ENCODE data around the gene BLOC1S3. TPM values are rescaled to one million over a fixed set of nuclear protein-coding genes. Genes with fewer than 3 reads are reported as not detected.
"Not testable (repeated sequence)": the region's sequence is repeated elsewhere in the genome, so short reads cannot be mapped to it uniquely, and the experiment has no call there.

BLOC1S3 gene
- total RNA-seq, 1 donor from 2014 or later, result 16.9 TPM

- Mint-ChIP-seq H3K9me3 (ENCODE audit: unreplicated experiment) (no peaks in the 10 kb centered on the region), H3K27me3 (ENCODE audit: unreplicated experiment) (no peaks in the 10 kb centered on the region), H3K4me1 (ENCODE audit: unreplicated experiment) (peaks cover 54% of the 10 kb centered on the region), H3K36me3 (ENCODE audit: unreplicated experiment) (peaks cover 2% of the 10 kb centered on the region), H3K4me3 (ENCODE audit: unreplicated experiment) (no peak overlapping the region), H3K27ac (ENCODE audit: unreplicated experiment) (peak overlapping the region; percentile 49)
- TF ChIP-seq, protein P1, sequence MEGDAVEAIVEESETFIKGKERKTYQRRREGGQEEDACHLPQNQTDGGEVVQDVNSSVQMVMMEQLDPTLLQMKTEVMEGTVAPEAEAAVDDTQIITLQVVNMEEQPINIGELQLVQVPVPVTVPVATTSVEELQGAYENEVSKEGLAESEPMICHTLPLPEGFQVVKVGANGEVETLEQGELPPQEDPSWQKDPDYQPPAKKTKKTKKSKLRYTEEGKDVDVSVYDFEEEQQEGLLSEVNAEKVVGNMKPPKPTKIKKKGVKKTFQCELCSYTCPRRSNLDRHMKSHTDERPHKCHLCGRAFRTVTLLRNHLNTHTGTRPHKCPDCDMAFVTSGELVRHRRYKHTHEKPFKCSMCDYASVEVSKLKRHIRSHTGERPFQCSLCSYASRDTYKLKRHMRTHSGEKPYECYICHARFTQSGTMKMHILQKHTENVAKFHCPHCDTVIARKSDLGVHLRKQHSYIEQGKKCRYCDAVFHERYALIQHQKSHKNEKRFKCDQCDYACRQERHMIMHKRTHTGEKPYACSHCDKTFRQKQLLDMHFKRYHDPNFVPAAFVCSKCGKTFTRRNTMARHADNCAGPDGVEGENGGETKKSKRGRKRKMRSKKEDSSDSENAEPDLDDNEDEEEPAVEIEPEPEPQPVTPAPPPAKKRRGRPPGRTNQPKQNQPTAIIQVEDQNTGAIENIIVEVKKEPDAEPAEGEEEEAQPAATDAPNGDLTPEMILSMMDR (IDR thresholded peaks at IDR 0.05), result no peak
- no peak for DNase-seq (ENCODE audit: extremely low spot score, unreplicated experiment)
Observed at GRCh38 chr19:45218911-45219743, 40.5 kb downstream of the BLOC1S3 start.

- peaks cover 4% of the 10 kb centered on the region for H3K36me3 Mint-ChIP-seq (ENCODE audit: unreplicated experiment)
- no peak overlapping the region for H3K4me3 Mint-ChIP-seq (ENCODE audit: unreplicated experiment)
- no peaks in the 10 kb centered on the region for H3K9me3 Mint-ChIP-seq (ENCODE audit: unreplicated experiment)
- DNase-seq (ENCODE audit: extremely low spot score, unreplicated experiment), result no peak
- TF ChIP-seq, protein P1 (IDR thresholded peaks at IDR 0.05), result no peak
- H3K27me3 Mint-ChIP-seq (ENCODE audit: unreplicated experiment), result no peaks in the 10 kb centered on the region
- peaks cover 26% of the 10 kb centered on the region for H3K4me1 Mint-ChIP-seq (ENCODE audit: unreplicated experiment)
- H3K27ac Mint-ChIP-seq (ENCODE audit: unreplicated experiment), result peak overlapping the region; percentile 77
Observed at GRCh38 chr19:45222724-45223123, 44.1 kb downstream of the BLOC1S3 start.

DNA sequence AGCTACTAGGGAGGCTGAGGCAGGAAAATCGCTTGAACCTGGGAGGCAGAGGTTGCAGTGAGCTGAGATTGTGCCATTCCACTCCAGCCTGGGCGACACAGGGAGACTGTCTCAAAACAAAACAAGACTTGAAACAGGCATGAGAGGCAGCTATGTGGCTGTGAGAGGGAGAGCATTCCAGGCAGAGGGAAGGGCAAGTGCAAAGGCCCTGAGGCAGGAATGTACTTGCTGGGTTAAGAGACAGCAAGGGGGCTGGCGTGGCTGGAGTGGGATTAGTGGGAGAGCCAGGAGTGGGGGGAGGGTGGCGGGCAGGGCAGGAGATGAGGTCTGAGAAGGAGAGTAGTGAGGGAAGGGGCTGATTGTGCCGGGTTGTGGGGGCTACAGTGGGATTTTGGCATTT lies 45.3 kb downstream of the BLOC1S3 start:
- Mint-ChIP-seq H3K4me1 (ENCODE audit: unreplicated experiment) (peaks cover 17% of the 10 kb centered on the region), H3K36me3 (ENCODE audit: unreplicated experiment) (peaks cover 4% of the 10 kb centered on the region), H3K4me3 (ENCODE audit: unreplicated experiment) (no peak overlapping the region), H3K9me3 (ENCODE audit: unreplicated experiment) (no peaks in the 10 kb centered on the region), H3K27me3 (ENCODE audit: unreplicated experiment) (no peaks in the 10 kb centered on the region), H3K27ac (ENCODE audit: unreplicated experiment) (no peak overlapping the region)
- no peak for DNase-seq (ENCODE audit: extremely low spot score, unreplicated experiment)
- TF ChIP-seq, protein P1 (IDR thresholded peaks at IDR 0.05), result no peak

DNA sequence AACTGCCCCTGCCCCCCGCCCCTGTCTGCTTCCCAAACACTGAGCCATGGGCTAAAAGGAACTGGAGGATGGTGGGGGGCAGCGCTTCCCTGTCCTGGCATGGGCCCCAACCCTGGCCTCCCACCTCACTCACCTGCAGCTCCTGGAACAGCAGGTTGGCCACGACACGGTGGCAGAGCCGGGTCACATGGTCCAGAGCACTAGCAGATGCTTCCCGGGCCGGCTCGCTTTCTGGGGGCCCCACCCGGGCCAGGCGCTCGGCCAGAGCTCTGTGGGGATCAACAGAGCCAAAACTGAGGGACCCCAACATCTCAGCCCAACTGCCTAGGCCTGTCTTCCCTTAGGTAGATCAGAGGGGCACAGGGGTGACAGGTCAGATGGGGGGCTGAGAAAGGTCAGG lies 46.1 kb downstream of the BLOC1S3 start:
- no peaks in the 10 kb centered on the region for H3K27me3 Mint-ChIP-seq (ENCODE audit: unreplicated experiment)
- peaks cover 4% of the 10 kb centered on the region for H3K36me3 Mint-ChIP-seq (ENCODE audit: unreplicated experiment)
- no peaks in the 10 kb centered on the region for H3K9me3 Mint-ChIP-seq (ENCODE audit: unreplicated experiment)
- peaks cover 10% of the 10 kb centered on the region for H3K4me1 Mint-ChIP-seq (ENCODE audit: unreplicated experiment)
- no peak overlapping the region for H3K4me3 Mint-ChIP-seq (ENCODE audit: unreplicated experiment)
- DNase-seq (ENCODE audit: extremely low spot score, unreplicated experiment), result no peak
- TF ChIP-seq, protein P1 (IDR thresholded peaks at IDR 0.05), result no peak
- H3K27ac Mint-ChIP-seq (ENCODE audit: unreplicated experiment), result no peak overlapping the region

- H3K4me3 Mint-ChIP-seq (ENCODE audit: unreplicated experiment); H3K36me3 Mint-ChIP-seq (ENCODE audit: unreplicated experiment); H3K9me3 Mint-ChIP-seq (ENCODE audit: unreplicated experiment); DNase-seq (ENCODE audit: extremely low spot score, unreplicated experiment); H3K27me3 Mint-ChIP-seq (ENCODE audit: unreplicated experiment); H3K27ac Mint-ChIP-seq (ENCODE audit: unreplicated experiment): not testable (repeated sequence)
- peaks cover 11% of the 10 kb centered on the region for H3K4me1 Mint-ChIP-seq (ENCODE audit: unreplicated experiment)
Observed at GRCh38 chr19:45229056-45229455, 50.5 kb downstream of the BLOC1S3 start.

Other genes with a start within 250 kb of the BLOC1S3 start
- gene APOC4, start 236.5 kb upstream of the BLOC1S3 start, total RNA-seq, result not detected in 2 replicates
- not detected in 2 replicates for gene APOC2, start 232.7 kb upstream of the BLOC1S3 start, total RNA-seq
- gene CLPTM1, start 223.4 kb upstream of the BLOC1S3 start, total RNA-seq, result 124 and 126 TPM in 2 replicates
- 14.3 and 15.1 TPM in 2 replicates for gene RELB, start 177.3 kb upstream of the BLOC1S3 start, total RNA-seq
- gene CLASRP, start 139.7 kb upstream of the BLOC1S3 start, total RNA-seq, result 77.8 and 81.5 TPM in 2 replicates
- 0.68 and 0.70 TPM in 2 replicates for gene ZNF296, start 102.3 kb upstream of the BLOC1S3 start, total RNA-seq
- gene GEMIN7, start 99.5 kb upstream of the BLOC1S3 start, total RNA-seq, result 19.3 and 25.8 TPM in 2 replicates
- 34.8 and 35.4 TPM in 2 replicates for gene PPP1R37, start 85.6 kb upstream of the BLOC1S3 start, total RNA-seq
- 0.18 and 0.35 TPM in 2 replicates for gene NKPD1, start 17.8 kb upstream of the BLOC1S3 start, total RNA-seq
- gene TRAPPC6A, start 547 bp upstream of the BLOC1S3 start, total RNA-seq, result 29.4 and 31.5 TPM in 2 replicates
- 8.4 and 11.1 TPM in 2 replicates for gene EXOC3L2, start 66.6 kb downstream of the BLOC1S3 start, total RNA-seq
- 61.2 and 66.5 TPM in 2 replicates for gene MARK4, start 72.5 kb downstream of the BLOC1S3 start, total RNA-seq
- not detected in 2 replicates for gene CKM, start 144.1 kb downstream of the BLOC1S3 start, total RNA-seq
- gene KLC3, start 162.0 kb downstream of the BLOC1S3 start, total RNA-seq, result 0.21 TPM in 1 of 2 replicates, not detected in the other
- gene ERCC2, start 191.8 kb downstream of the BLOC1S3 start, total RNA-seq, result 32.1 and 32.7 TPM in 2 replicates
- 48.7 and 53.5 TPM in 2 replicates for gene PPP1R13L, start 226.3 kb downstream of the BLOC1S3 start, total RNA-seq
- 7.6 and 9.1 TPM in 2 replicates for gene POLR1G, start 227.9 kb downstream of the BLOC1S3 start, total RNA-seq
- 96.7 and 117 TPM in 2 replicates for gene ERCC1, start 245.1 kb downstream of the BLOC1S3 start, total RNA-seq

All from osteocyte (in vitro differentiated cells).